HepG2 (cell line): ENCODE measurements around the gene JPT1. TPM values are rescaled to one million over a fixed set of nuclear protein-coding genes. Genes with fewer than 3 reads are reported as not detected.

ENCODE experiments used
- ATAC-seq: fragments of 200-7000 bp; cut with Tn5 transposase; 3 replicates; pipeline ENCODE4 v1.9.1; 2020; ENCODE audit warnings: mild to moderate bottlenecking, moderate library complexity
- BruUV-seq: library from RNA; stranded (reverse); fragments of 400-500 nt; replicated peaks from 2 replicates; lab custom pipeline; 2021; lab: Mats Ljungman, UMichigan
- CTCF ChIA-PET: fragments of 300-600 bp; formaldehyde crosslinking; extraction: SDS; loops from one replicate; lab custom pipeline; 2021; ENCODE audit warnings: low total read pairs, inconsistent platforms, low intra/inter-chr PET ratio; lab: Yijun Ruan, JAX
- POLR2A ChIA-PET: fragments of 350-600 bp; sonication (Branson Sonifier 250); formaldehyde crosslinking; loops from one replicate; lab custom pipeline; 2020; ENCODE audit warnings: antibody characterized with exemption, inconsistent platforms; lab: Yijun Ruan, JAX
- DNase-seq: peaks from one replicate; pipeline ENCODE4 v3.0.0-alpha.2; 2015; ENCODE audit warnings: low spot score
- FAIRE-seq: peaks from 3 replicates; lab custom pipeline; 2011; peaks lifted over from hg19 to GRCh38; lab: Jason Lieb, UNC
- H2AFZ ChIP-seq: one replicate; pipeline ENCODE4 v1.6.1; 2011; ENCODE audit warnings: low read length, inconsistent platforms
- H3K27ac ChIP-seq: fragments of 300-600 bp; 3 replicates; pipeline ENCODE4 v1.8.0; 2011; ENCODE audit warnings: mixed run types, mild to moderate bottlenecking, mixed read lengths, low read length, inconsistent platforms; ENCODE audit not compliant: insufficient read depth; ENCODE audit errors: extremely low read length
- H3K27me3 ChIP-seq, 2 experiments: fragments of 200-600 bp in 1 of 2; 2 replicates in 1 of 2; 3 replicates in 1 of 2; pipeline versions ENCODE4 v1.6.0 to v1.8.0; 2011; ENCODE audit warnings: low read length in 2 of 2, mild to moderate bottlenecking in 2 of 2, moderate library complexity in 2 of 2, inconsistent platforms in 1 of 2; ENCODE audit not compliant: insufficient read depth in 2 of 2, control insufficient read depth in 1 of 2
- H3K36me3 ChIP-seq, 2 experiments: fragments of 200-600 bp in 1 of 2; replicated peaks in 1 of 2; 2 replicates in 1 of 2; 3 replicates in 1 of 2; pipeline versions ENCODE4 v1.5.1 to v1.8.0; 2011; ENCODE audit warnings: low read length in 2 of 2, inconsistent platforms in 1 of 2; ENCODE audit not compliant: insufficient read depth in 2 of 2, control insufficient read depth in 1 of 2
- H3K4me1 ChIP-seq: 2 replicates; pipeline ENCODE4 v1.5.1; 2012; ENCODE audit warnings: low read length, inconsistent platforms; ENCODE audit not compliant: insufficient read depth
- H3K4me2 ChIP-seq: 2 replicates; pipeline ENCODE4 v1.6.0; 2011; ENCODE audit warnings: low read depth, low read length, inconsistent platforms
- H3K4me3 ChIP-seq, 3 experiments: fragments of 200-600 bp in 1 of 3; sonication (generic), shearing (Covaris generic) in 1 of 3; replicated peaks in 1 of 3; 2 replicates each; pipeline ENCODE4 v1.5.1; 2011 to 2016; ENCODE audit warnings: low read length in 3 of 3, inconsistent platforms in 2 of 3, low read depth in 2 of 3, mild to moderate bottlenecking in 2 of 3, control low read depth in 1 of 3, mixed read lengths in 1 of 3; ENCODE audit not compliant: insufficient read depth in 1 of 3
- H3K79me2 ChIP-seq: one replicate; pipeline ENCODE4 v1.6.1; 2011; ENCODE audit warnings: low read length, inconsistent platforms; ENCODE audit not compliant: insufficient read depth
- H3K9ac ChIP-seq: 2 replicates; pipeline ENCODE4 v1.6.0; 2011; ENCODE audit warnings: mild to moderate bottlenecking, low read depth, low read length, inconsistent platforms; ENCODE audit not compliant: insufficient read depth
- H3K9me3 ChIP-seq: 2 replicates; pipeline ENCODE4 v1.5.1; 2012; ENCODE audit warnings: mild to moderate bottlenecking, low read length
- H4K20me1 ChIP-seq: 2 replicates; pipeline ENCODE4 v1.6.0; 2011; ENCODE audit warnings: inconsistent platforms, mild to moderate bottlenecking, low read length, moderate library complexity; ENCODE audit not compliant: insufficient read depth
- CEBPB ChIP-seq: IDR thresholded peaks from 2 replicates; pipeline ENCODE4 v1.6.1; 2011; ENCODE audit warnings: low read depth, low read length, improper control_type of control experiment, borderline replicate concordance
- NFIB ChIP-seq: sonication (generic); formaldehyde crosslinking; IDR thresholded peaks from 2 replicates; pipeline ENCODE4 v1.9.0; 2021; ENCODE audit warnings: missing genetic modification reagents, mild to moderate bottlenecking, borderline replicate concordance
- RAD51 ChIP-seq: fragments of 450-650 bp; IDR thresholded peaks from 2 replicates; pipeline ENCODE4 v1.6.1; 2016; ENCODE audit warnings: borderline replicate concordance
- TRIM24 ChIP-seq: sonication (generic); formaldehyde crosslinking; IDR thresholded peaks from 2 replicates; pipeline ENCODE4 v1.8.0; 2022; ENCODE audit warnings: mild to moderate bottlenecking, missing genetic modification reagents
- WGBS: methylation state at CpG from one replicate; pipeline ENCODE4 v1.1.6; 2017; ENCODE audit warnings: low lambda C conversion rate; 5-methylcytosine and 5-hydroxymethylcytosine counted together
- in situ Hi-C: cut with HindIII; loops from 2 replicates; pipeline ENCODE4 v1.10.0; 2017; ENCODE audit warnings: low pct_unique_long_range_greater_than_20kb; ENCODE audit not compliant: extremely low pct_ligation_motif_present
- intact Hi-C: fragments of 100-400 bp; cut with micrococcal nuclease; formaldehyde crosslinking; loops from one replicate; pipeline ENCODE4 v1.10.0; 2022; ENCODE audit not compliant: unreplicated experiment
- polyA plus RNA-seq, 8 experiments: library from polyadenylated mRNA; depleted of rRNA in 3 of 8; stranded (reverse) in 7 of 8; unstranded in 1 of 8; fragments of >200 nt; fragmentation: Illumina TruSeq in 4 of 8; extraction: Trizol in 4 of 8; gene quantifications; 2 replicates each; pipeline versions ENCODE4 v1.2.1 to v1.2.3, GENCODE V29; 2011 to 2016; ENCODE audit warnings: low read depth in 4 of 8, missing spikeins in 1 of 8, mixed read lengths in 1 of 8; ENCODE audit not compliant: insufficient read depth in 1 of 8
- total RNA-seq, 5 experiments: library from RNA; depleted of rRNA; stranded (reverse); fragments of >200 nt; fragmentation: Illumina TruSeq; extraction: Trizol; gene quantifications; 2 replicates each; pipeline ENCODE4 v1.2.3, GENCODE V29; 2016; ENCODE audit warnings: low read depth in 1 of 5
- TF ChIP-seq, protein P1 (sequence below): sonication (generic); formaldehyde crosslinking; IDR thresholded peaks from 2 replicates; pipeline ENCODE4 v1.5.0; 2020; ENCODE audit warnings: mild to moderate bottlenecking, missing genetic modification reagents
- TF ChIP-seq, protein P2 (sequence below): IDR thresholded peaks from 2 replicates; pipeline ENCODE4 v1.4.0; 2020; ENCODE audit warnings: mild to moderate bottlenecking, missing genetic modification reagents
- TF ChIP-seq, protein P3 (sequence below): sonication (generic); formaldehyde crosslinking; IDR thresholded peaks from 2 replicates; pipeline ENCODE4 v1.8.1; 2023; ENCODE audit warnings: missing genetic modification reagents, mild to moderate bottlenecking, borderline replicate concordance

Gene JPT1
- total and polyA plus RNA-seq, 2 of the 13 experiments (the other 11 are each of a cell fraction or from before 2014, with no cell fraction given) = 43.3 to 256 TPM

DNA sequence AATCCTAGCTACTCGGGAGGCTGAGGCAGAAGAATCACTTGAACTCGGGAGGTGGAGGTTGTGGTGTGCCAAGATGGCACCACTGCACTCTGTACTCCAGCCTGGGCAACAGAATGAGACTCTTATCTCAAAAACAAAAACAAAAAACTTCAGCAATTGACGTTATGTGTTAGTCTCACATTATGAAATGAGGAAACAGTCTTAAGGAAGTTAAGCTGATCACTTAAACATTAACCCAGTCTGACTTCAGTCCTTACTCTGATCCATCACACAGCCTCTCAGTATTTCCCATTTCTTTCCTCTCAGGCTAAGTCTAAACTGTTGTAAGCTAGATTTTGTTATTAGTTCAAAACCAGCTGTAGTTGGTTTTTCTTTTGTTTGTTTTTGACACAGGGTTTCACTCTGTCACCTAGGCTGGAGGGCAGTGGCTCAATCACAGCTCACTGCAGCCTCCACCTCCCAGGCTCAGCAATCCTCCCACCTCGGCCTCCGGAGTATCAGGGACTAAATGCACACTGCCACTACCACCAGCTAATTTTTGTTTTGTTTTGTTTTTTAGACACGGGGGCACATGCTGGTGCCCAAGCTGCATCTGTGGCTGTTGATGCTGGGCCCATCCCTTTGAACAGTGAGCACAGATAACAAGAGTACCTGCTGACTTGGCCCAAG, 6.3 kb downstream of the JPT1 start:
- H3K27ac ChIP-seq = no peak overlapping the region
- peaks cover 35 to 57% of the 10 kb centered on the region in 2 experiments for H3K36me3 ChIP-seq
- H2AFZ ChIP-seq = no peak overlapping the region
- no peaks in the 10 kb centered on the region for H3K9me3 ChIP-seq
- H4K20me1 ChIP-seq = no peaks in the 10 kb centered on the region
- intact Hi-C loops (no loop called here), in situ Hi-C loops (no loop called here)
- DNase-seq (no peak), ATAC-seq (no peak), FAIRE-seq (peak; percentile 12)
- peaks cover 44% of the 10 kb centered on the region for H3K4me1 ChIP-seq
- no peaks in the 10 kb centered on the region for H3K27me3 ChIP-seq
- no peak overlapping the region for H3K9ac ChIP-seq
- H3K79me2 ChIP-seq = peaks cover 45% of the 10 kb centered on the region
- ChIA-PET POLR2A (interaction anchor here (1.3 kb wide), 1 partner anchor 16 kb away, joined by 3 read pairs; the partner anchor contains the start of gene NT5C), CTCF (no interaction called here)
- no peak overlapping the region for H3K4me2 ChIP-seq
- H3K4me3 ChIP-seq = no peak overlapping the region
- TF ChIP-seq, protein P1, sequence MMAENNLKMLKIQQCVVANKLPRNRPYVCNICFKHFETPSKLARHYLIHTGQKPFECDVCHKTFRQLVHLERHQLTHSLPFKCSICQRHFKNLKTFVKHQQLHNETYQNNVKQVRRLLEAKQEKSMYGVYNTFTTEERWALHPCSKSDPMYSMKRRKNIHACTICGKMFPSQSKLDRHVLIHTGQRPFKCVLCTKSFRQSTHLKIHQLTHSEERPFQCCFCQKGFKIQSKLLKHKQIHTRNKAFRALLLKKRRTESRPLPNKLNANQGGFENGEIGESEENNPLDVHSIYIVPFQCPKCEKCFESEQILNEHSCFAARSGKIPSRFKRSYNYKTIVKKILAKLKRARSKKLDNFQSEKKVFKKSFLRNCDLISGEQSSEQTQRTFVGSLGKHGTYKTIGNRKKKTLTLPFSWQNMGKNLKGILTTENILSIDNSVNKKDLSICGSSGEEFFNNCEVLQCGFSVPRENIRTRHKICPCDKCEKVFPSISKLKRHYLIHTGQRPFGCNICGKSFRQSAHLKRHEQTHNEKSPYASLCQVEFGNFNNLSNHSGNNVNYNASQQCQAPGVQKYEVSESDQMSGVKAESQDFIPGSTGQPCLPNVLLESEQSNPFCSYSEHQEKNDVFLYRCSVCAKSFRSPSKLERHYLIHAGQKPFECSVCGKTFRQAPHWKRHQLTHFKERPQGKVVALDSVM = peak; percentile 89
- TF ChIP-seq TRIM24 = no peak
- BruUV-seq = no TSS peak
- 97% methylated on average over 6 of the region's 6 CpGs for WGBS

DNA sequence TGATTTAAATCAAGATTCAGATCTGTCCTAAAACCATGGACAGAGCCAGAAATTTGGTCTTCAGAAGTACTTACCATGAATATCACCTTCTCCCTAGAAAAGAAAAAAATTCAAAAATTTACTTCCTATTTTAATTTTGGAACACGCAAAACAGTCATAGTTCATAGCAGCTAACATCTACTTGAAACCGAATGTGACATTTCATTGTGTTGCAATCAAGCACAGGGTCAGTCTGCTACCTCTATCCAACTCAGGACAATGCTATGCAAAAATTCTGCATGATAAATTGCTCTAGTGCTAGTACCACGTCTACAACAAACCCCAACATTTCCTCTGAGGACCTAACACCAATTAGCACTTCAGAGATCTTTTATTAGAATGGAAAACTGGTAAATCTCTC, 7.7 kb downstream of the JPT1 start:
- intact Hi-C loops (no loop called here), in situ Hi-C loops (no loop called here)
- 98% methylated on average over 3 of the region's 3 CpGs for WGBS
- Histone ChIP-seq H3K27me3 (no peaks in the 10 kb centered on the region), H3K9ac (no peak overlapping the region), H3K4me1 (peaks cover 29% of the 10 kb centered on the region), H3K4me2 (no peak overlapping the region), H3K79me2 (peaks cover 31% of the 10 kb centered on the region), H2AFZ (no peak overlapping the region), H3K4me3 (no peak overlapping the region), H3K36me3 (peaks cover 38 to 69% of the 10 kb centered on the region in 2 experiments), H3K9me3 (no peaks in the 10 kb centered on the region), H3K27ac (no peak overlapping the region), H4K20me1 (no peaks in the 10 kb centered on the region)
- ChIA-PET CTCF (no interaction called here), POLR2A (no interaction called here)
- ATAC-seq (no peak), DNase-seq (no peak), FAIRE-seq (no peak)
- no TSS peak for BruUV-seq
- TF ChIP-seq NFIB (CRISPR knock-in tag) (no peak), RAD51 (no peak), CEBPB (0 out of 2 replicates have a peak, but pooled peaks have one; percentile 17)
- TF ChIP-seq, protein P2, sequence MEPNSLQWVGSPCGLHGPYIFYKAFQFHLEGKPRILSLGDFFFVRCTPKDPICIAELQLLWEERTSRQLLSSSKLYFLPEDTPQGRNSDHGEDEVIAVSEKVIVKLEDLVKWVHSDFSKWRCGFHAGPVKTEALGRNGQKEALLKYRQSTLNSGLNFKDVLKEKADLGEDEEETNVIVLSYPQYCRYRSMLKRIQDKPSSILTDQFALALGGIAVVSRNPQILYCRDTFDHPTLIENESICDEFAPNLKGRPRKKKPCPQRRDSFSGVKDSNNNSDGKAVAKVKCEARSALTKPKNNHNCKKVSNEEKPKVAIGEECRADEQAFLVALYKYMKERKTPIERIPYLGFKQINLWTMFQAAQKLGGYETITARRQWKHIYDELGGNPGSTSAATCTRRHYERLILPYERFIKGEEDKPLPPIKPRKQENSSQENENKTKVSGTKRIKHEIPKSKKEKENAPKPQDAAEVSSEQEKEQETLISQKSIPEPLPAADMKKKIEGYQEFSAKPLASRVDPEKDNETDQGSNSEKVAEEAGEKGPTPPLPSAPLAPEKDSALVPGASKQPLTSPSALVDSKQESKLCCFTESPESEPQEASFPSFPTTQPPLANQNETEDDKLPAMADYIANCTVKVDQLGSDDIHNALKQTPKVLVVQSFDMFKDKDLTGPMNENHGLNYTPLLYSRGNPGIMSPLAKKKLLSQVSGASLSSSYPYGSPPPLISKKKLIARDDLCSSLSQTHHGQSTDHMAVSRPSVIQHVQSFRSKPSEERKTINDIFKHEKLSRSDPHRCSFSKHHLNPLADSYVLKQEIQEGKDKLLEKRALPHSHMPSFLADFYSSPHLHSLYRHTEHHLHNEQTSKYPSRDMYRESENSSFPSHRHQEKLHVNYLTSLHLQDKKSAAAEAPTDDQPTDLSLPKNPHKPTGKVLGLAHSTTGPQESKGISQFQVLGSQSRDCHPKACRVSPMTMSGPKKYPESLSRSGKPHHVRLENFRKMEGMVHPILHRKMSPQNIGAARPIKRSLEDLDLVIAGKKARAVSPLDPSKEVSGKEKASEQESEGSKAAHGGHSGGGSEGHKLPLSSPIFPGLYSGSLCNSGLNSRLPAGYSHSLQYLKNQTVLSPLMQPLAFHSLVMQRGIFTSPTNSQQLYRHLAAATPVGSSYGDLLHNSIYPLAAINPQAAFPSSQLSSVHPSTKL (CRISPR knock-in tag) = no peak
- TF ChIP-seq, protein P3, sequence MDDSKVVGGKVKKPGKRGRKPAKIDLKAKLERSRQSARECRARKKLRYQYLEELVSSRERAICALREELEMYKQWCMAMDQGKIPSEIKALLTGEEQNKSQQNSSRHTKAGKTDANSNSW = no peak
